Measurements from ENCODE around the gene TTC21A.

Gene TTC21A

GRCh38 chr3:39133093-39133490 lies 25.6 kb downstream of the TTC21A start:
- TF ChIP-seq TCF12 (IDR thresholded peaks at IDR 0.05; ENCODE audit: low read depth): no peak
- TF ChIP-seq MAX (IDR thresholded peaks at IDR 0.05): no peak
- no peak for TF ChIP-seq USF1 (IDR thresholded peaks at IDR 0.05)
- TF ChIP-seq TAF1 (IDR thresholded peaks at IDR 0.05; ENCODE audit: low read depth): no peak
- TF ChIP-seq EGR1 (IDR thresholded peaks at IDR 0.05): no peak
- no peak for TF ChIP-seq EP300 (IDR thresholded peaks at IDR 0.05; ENCODE audit: borderline replicate concordance)
- TF ChIP-seq RAD21 (IDR thresholded peaks at IDR 0.05; ENCODE audit: low read depth): no peak
- no peak for TF ChIP-seq NFIC (IDR thresholded peaks at IDR 0.05)
- TF ChIP-seq CEBPB (IDR thresholded peaks at IDR 0.05): no peak
- no peak for TF ChIP-seq CREB1 (IDR thresholded peaks at IDR 0.05; ENCODE audit: low read depth)
- TF ChIP-seq ZBTB7A (IDR thresholded peaks at IDR 0.05; ENCODE audit: low read depth): no peak
- no peak for TF ChIP-seq TEAD4 (IDR thresholded peaks at IDR 0.05)
- no peak for TF ChIP-seq REST (IDR thresholded peaks at IDR 0.05; ENCODE audit: low read depth)
- no peak for TF ChIP-seq YY1 (IDR thresholded peaks at IDR 0.05; ENCODE audit: low read depth)
- TF ChIP-seq FOXM1 (IDR thresholded peaks at IDR 0.05; ENCODE audit: borderline replicate concordance, low read depth): no peak

GRCh38 chr3:39133822-39134221 lies 26.3 kb downstream of the TTC21A start:
- TF ChIP-seq YY1 (IDR thresholded peaks at IDR 0.05; ENCODE audit: low read depth) (no peak), CEBPB (IDR thresholded peaks at IDR 0.05) (no peak), TAF1 (IDR thresholded peaks at IDR 0.05; ENCODE audit: low read depth) (no peak)

GRCh38 chr3:39134305-39134704 lies 26.8 kb downstream of the TTC21A start:
- TF ChIP-seq CEBPB (IDR thresholded peaks at IDR 0.05) (no peak), CREB1 (IDR thresholded peaks at IDR 0.05; ENCODE audit: low read depth) (no peak), TEAD4 (IDR thresholded peaks at IDR 0.05) (no peak), USF1 (IDR thresholded peaks at IDR 0.05) (no peak), TCF12 (IDR thresholded peaks at IDR 0.05; ENCODE audit: low read depth) (no peak), TAF1 (IDR thresholded peaks at IDR 0.05; ENCODE audit: low read depth) (no peak), EP300 (IDR thresholded peaks at IDR 0.05; ENCODE audit: borderline replicate concordance) (no peak), FOXM1 (IDR thresholded peaks at IDR 0.05; ENCODE audit: borderline replicate concordance, low read depth) (no peak), MAX (IDR thresholded peaks at IDR 0.05) (no peak), REST (IDR thresholded peaks at IDR 0.05; ENCODE audit: low read depth) (no peak), YY1 (IDR thresholded peaks at IDR 0.05; ENCODE audit: low read depth) (no peak), EGR1 (IDR thresholded peaks at IDR 0.05) (no peak), RAD21 (IDR thresholded peaks at IDR 0.05; ENCODE audit: low read depth) (no peak), ZBTB7A (IDR thresholded peaks at IDR 0.05; ENCODE audit: low read depth) (no peak), NFIC (IDR thresholded peaks at IDR 0.05) (no peak)

- no peak for TF ChIP-seq EGR1 (IDR thresholded peaks at IDR 0.05)
- TF ChIP-seq CREB1 (IDR thresholded peaks at IDR 0.05; ENCODE audit: low read depth): no peak
- TF ChIP-seq RAD21 (IDR thresholded peaks at IDR 0.05; ENCODE audit: low read depth): no peak
Observed at GRCh38 chr3:39135170-39135805, 27.8 kb downstream of the TTC21A start.

GRCh38 chr3:39136533-39137434 lies 29.3 kb downstream of the TTC21A start:
- TF ChIP-seq REST (IDR thresholded peaks at IDR 0.05; ENCODE audit: low read depth) (no peak), CREB1 (IDR thresholded peaks at IDR 0.05; ENCODE audit: low read depth) (no peak), CEBPB (IDR thresholded peaks at IDR 0.05) (no peak), YY1 (IDR thresholded peaks at IDR 0.05; ENCODE audit: low read depth) (no peak), TAF1 (IDR thresholded peaks at IDR 0.05; ENCODE audit: low read depth) (no peak), TCF12 (IDR thresholded peaks at IDR 0.05; ENCODE audit: low read depth) (no peak), USF1 (IDR thresholded peaks at IDR 0.05) (no peak), TEAD4 (IDR thresholded peaks at IDR 0.05) (no peak), FOXM1 (IDR thresholded peaks at IDR 0.05; ENCODE audit: borderline replicate concordance, low read depth) (no peak), EP300 (IDR thresholded peaks at IDR 0.05; ENCODE audit: borderline replicate concordance) (no peak), ZBTB7A (IDR thresholded peaks at IDR 0.05; ENCODE audit: low read depth) (no peak), MAX (IDR thresholded peaks at IDR 0.05) (no peak), EGR1 (IDR thresholded peaks at IDR 0.05) (no peak), RAD21 (IDR thresholded peaks at IDR 0.05; ENCODE audit: low read depth) (no peak), NFIC (IDR thresholded peaks at IDR 0.05) (no peak)
